Testis (tissue), 3 donors: ENCODE data around the gene OR5J2. TPM values are rescaled to one million over a fixed set of nuclear protein-coding genes. Genes with fewer than 3 reads are reported as not detected.
"Not testable (repeated sequence)": the region's sequence is repeated elsewhere in the genome, so short reads cannot be mapped to it uniquely, and the experiment has no call there.

Experiments used
- DNase-seq: peaks from one replicate; pipeline ENCODE4 v3.0.0-alpha.2; 2019
- H3K27ac ChIP-seq, 2 donors: fragments of 200-600 bp; sonication (generic); one replicate each; pipeline ENCODE4 v1.5.1; 2019
- H3K27me3 ChIP-seq: fragments of 200-600 bp; sonication (generic); one replicate; pipeline ENCODE4 v1.5.1; 2019
- H3K36me3 ChIP-seq: fragments of 200-600 bp; sonication (generic); one replicate; pipeline ENCODE4 v1.5.1; 2017; ENCODE audit warnings: low read depth; ENCODE audit errors: missing control alignments
- H3K4me1 ChIP-seq: fragments of 200-600 bp; sonication (generic); one replicate; pipeline ENCODE4 v1.5.1; 2019
- H3K4me3 ChIP-seq, 2 donors: fragments of 200-600 bp; sonication (generic); one replicate each; pipeline ENCODE4 v1.5.1; 2017 to 2019
- H3K9me3 ChIP-seq: fragments of 200-600 bp; sonication (generic); one replicate; pipeline ENCODE4 v1.5.1; 2017
- POLR2A ChIP-seq: fragments of 450-650 bp; IDR thresholded peaks from one replicate; pipeline ENCODE4 v1.6.1; 2017; ENCODE audit warnings: antibody characterized with exemption, mild to moderate bottlenecking, moderate library complexity
- WGBS, 2 donors: methylation state at CpG; one replicate each; pipeline ENCODE4 v1.1.5; 2018; 5-methylcytosine and 5-hydroxymethylcytosine counted together
- intact Hi-C: fragments of 100-400 bp; cut with DNase I; formaldehyde crosslinking; loops from one replicate; pipeline ENCODE4 v1.15.1; 2023; ENCODE audit warnings: low total_unique reads
- polyA plus RNA-seq: library from polyadenylated mRNA; stranded (reverse); fragments of 350-450 nt; fragmentation: Illumina TruSeq; extraction: RNeasy Lipid Tissue Mini Kit (QIAGEN cat#74804); gene quantifications from one replicate; pipeline ENCODE4 v1.2.3, GENCODE V29; 2014; ENCODE audit warnings: low read depth, low replicate concordance; ENCODE audit not compliant: insufficient read depth
- total RNA-seq, 2 donors: library from RNA; depleted of rRNA; stranded (reverse); fragments of >200 nt; gene quantifications; one replicate each; pipeline ENCODE4 v1.2.3, GENCODE V29; 2016
- TF ChIP-seq, protein P1 (sequence below), 3 experiments: fragments of 450-650 bp in 2 of 3; fragments of 200-600 bp in 1 of 3; sonication (generic) in 1 of 3; IDR thresholded peaks; one replicate each; pipeline ENCODE4 v1.5.1; 2016 to 2019; ENCODE audit warnings: antibody characterized with exemption in 3 of 3, mild to moderate bottlenecking in 2 of 3, moderate library complexity in 1 of 3

Gene OR5J2
- total and polyA plus RNA-seq, 3 donors from 2014 or later, result not detected

DNA sequence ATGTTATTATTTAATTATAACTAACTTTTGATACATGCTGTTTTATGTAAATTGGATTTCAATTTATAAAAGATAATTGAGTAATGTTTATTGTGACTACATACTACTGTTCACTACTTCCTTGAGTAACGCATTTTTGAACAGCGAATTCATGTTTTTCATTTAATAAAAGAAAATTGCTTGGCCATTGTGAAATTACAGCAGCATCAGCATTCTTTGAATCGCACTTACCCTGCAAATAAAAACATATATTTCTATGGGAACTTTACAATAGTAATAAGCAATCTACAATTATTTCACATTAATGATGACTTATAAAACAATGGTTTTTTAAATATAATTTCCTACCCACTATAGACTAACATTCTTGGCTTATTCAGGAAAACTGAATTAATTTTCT lies 20.3 kb downstream of the OR5J2 start:
- TF ChIP-seq, protein P1, sequence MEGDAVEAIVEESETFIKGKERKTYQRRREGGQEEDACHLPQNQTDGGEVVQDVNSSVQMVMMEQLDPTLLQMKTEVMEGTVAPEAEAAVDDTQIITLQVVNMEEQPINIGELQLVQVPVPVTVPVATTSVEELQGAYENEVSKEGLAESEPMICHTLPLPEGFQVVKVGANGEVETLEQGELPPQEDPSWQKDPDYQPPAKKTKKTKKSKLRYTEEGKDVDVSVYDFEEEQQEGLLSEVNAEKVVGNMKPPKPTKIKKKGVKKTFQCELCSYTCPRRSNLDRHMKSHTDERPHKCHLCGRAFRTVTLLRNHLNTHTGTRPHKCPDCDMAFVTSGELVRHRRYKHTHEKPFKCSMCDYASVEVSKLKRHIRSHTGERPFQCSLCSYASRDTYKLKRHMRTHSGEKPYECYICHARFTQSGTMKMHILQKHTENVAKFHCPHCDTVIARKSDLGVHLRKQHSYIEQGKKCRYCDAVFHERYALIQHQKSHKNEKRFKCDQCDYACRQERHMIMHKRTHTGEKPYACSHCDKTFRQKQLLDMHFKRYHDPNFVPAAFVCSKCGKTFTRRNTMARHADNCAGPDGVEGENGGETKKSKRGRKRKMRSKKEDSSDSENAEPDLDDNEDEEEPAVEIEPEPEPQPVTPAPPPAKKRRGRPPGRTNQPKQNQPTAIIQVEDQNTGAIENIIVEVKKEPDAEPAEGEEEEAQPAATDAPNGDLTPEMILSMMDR (IDR thresholded peaks at IDR 0.05), result no peak
- TF ChIP-seq POLR2A, result no peak
- intact Hi-C loops, result no loop called here
- Histone ChIP-seq H3K27me3 (no peaks in the 10 kb centered on the region), H3K4me3 (no peak overlapping the region), H3K27ac (no peak overlapping the region), H3K4me1 (no peaks in the 10 kb centered on the region), H3K9me3 (no peaks in the 10 kb centered on the region), H3K36me3 (no peaks in the 10 kb centered on the region)
- DNase-seq, result no peak
- WGBS, 2 donors, result 80 to 92% methylated on average over 3 of the region's 3 CpGs

DNA sequence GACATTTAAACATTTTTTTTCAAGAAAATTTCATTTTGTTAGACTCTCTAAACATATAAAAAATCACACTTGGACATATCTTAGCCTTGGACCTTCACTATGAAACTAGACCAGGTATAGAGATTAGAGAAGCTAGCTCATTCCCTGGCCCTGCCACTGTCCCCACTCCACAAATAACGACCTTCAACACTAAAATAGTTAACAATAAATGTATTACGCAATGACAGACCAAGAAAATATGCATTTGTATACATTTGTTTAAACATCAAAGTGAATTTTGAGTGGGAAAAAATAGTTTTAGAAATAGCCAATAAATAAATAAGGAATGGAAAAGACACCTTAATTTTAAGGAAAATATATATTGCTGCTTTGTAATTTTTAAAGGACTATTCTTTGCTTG lies 20.9 kb downstream of the OR5J2 start:
- Histone ChIP-seq H3K36me3 (no peaks in the 10 kb centered on the region), H3K4me1 (no peaks in the 10 kb centered on the region), H3K4me3 (no peak overlapping the region), H3K27me3 (no peaks in the 10 kb centered on the region), H3K27ac (no peak overlapping the region), H3K9me3 (no peaks in the 10 kb centered on the region)
- 62 to 77% methylated on average over 2 of the region's 2 CpGs for WGBS, 2 donors
- no peak for DNase-seq
- no peak for TF ChIP-seq POLR2A
- TF ChIP-seq, protein P1 (IDR thresholded peaks at IDR 0.05), result no peak
- intact Hi-C loops, result no loop called here

DNA sequence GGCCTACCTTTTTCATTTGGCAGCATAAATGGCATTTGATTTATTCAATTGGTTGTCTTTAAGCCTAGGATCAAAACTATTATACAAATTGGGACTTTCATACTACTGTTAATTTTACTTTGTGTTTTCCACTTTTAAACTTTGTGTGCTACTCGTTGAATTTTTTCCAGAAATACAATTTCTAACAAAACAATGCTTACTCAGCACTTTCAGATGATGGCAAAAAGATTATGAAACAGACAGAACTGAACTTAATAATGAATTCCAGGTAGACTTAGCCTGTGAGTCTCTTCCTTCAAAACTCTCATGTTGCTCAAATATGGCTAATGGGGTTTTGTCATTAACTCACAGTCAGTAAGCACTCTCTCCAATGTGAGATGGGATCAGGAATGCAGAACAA lies 31.4 kb downstream of the OR5J2 start:
- intact Hi-C loops, result no loop called here
- Histone ChIP-seq H3K4me3 (no peak overlapping the region), H3K4me1 (no peaks in the 10 kb centered on the region), H3K27ac (no peak overlapping the region), H3K27me3 (no peaks in the 10 kb centered on the region), H3K9me3 (no peaks in the 10 kb centered on the region), H3K36me3 (no peaks in the 10 kb centered on the region)
- WGBS, 2 donors, result 68 to 72% methylated on average over 1 of the region's 1 CpG
- DNase-seq, result no peak
- TF ChIP-seq POLR2A, result no peak
- TF ChIP-seq, protein P1 (IDR thresholded peaks at IDR 0.05), result no peak

DNA sequence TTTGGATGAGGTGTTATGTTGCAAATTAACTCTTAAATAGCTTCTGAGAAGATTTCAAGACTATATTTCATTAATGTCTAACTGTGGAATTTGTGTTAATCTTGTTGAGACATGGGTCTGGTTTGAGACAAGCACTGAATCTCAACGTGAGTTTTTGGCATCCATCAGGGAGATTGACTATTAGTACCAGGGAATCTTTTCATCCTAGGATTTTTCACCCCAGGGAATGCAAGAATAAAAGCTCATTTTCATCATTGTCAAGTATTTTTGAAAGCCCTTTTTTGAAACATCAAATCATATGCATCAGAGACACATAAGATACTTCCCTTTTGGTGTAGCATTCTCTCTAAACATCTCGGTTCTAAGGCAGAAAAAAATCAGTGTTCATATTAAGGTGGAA lies 38.1 kb downstream of the OR5J2 start:
- intact Hi-C loops, result no loop called here
- H3K27ac ChIP-seq, result no peak overlapping the region
- no peak for DNase-seq
- TF ChIP-seq, protein P1 (IDR thresholded peaks at IDR 0.05), result no peak
- TF ChIP-seq POLR2A, result no peak
- WGBS, 2 donors, result 72 to 74% methylated on average over 2 of the region's 2 CpGs
- no peaks in the 10 kb centered on the region for H3K27me3 ChIP-seq
- no peaks in the 10 kb centered on the region for H3K9me3 ChIP-seq
- no peak overlapping the region for H3K4me3 ChIP-seq
- no peaks in the 10 kb centered on the region for H3K36me3 ChIP-seq
- H3K4me1 ChIP-seq, result no peaks in the 10 kb centered on the region

DNA sequence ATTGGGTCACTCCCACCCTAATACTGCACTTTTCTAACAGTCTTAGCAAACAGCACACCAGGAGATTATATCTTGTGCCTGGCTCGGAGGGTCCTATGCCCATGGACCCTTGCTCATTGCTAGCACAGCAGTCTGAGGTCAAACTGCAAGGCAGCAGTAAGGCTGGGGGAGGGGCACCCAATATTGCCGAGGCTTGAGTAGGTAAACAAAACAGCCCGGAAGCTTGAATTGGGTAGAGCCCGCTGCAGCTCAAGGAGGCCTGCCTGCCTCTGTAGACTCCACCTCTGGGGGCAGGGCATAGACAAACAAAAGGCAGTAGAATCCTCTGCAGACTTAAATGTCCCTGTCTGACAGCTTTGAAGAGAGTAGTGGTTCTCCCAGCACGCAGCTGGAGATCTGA lies 43.3 kb downstream of the OR5J2 start:
- H3K4me1 ChIP-seq, H3K27me3 ChIP-seq, H3K36me3 ChIP-seq, DNase-seq, H3K9me3 ChIP-seq, H3K4me3 ChIP-seq, intact Hi-C loops, H3K27ac ChIP-seq: not testable (repeated sequence)
- 87 to 100% methylated on average over 3 to 5 of the region's 5 CpGs for WGBS, 2 donors

Other genes with a start within 250 kb of the OR5J2 start
- gene OR5I1, start 240.2 kb upstream of the OR5J2 start, total RNA-seq, result not detected
- gene OR5I1, start 240.2 kb upstream of the OR5J2 start, polyA plus RNA-seq, result not detected
- under 1 TPM in 1 of 2 donors, not detected in 1; 0.19 TPM for gene OR10AG1, start 206.7 kb upstream of the OR5J2 start, total RNA-seq
- gene OR10AG1, start 206.7 kb upstream of the OR5J2 start, polyA plus RNA-seq, result not detected
- not detected for gene OR5F1, start 182.0 kb upstream of the OR5J2 start, total RNA-seq
- gene OR5F1, start 182.0 kb upstream of the OR5J2 start, polyA plus RNA-seq, result not detected
- gene OR5AS1, start 149.0 kb upstream of the OR5J2 start, total RNA-seq, result under 1 TPM in 1 of 2 donors, not detected in 1; 0.16 TPM
- not detected for gene OR5AS1, start 149.0 kb upstream of the OR5J2 start, polyA plus RNA-seq
- gene OR8I2, start 83.3 kb upstream of the OR5J2 start, total RNA-seq, result not detected
- not detected for gene OR8I2, start 83.3 kb upstream of the OR5J2 start, polyA plus RNA-seq
- not detected for gene OR8H2, start 72.9 kb upstream of the OR5J2 start, total RNA-seq
- gene OR8H2, start 72.9 kb upstream of the OR5J2 start, polyA plus RNA-seq, result not detected
- not detected for gene OR8H3, start 54.2 kb upstream of the OR5J2 start, total RNA-seq
- not detected for gene OR8H3, start 54.2 kb upstream of the OR5J2 start, polyA plus RNA-seq
- gene OR8J3, start 36.4 kb upstream of the OR5J2 start, total RNA-seq, result not detected
- gene OR8J3, start 36.4 kb upstream of the OR5J2 start, polyA plus RNA-seq, result not detected
- gene OR8K5, start 16.3 kb upstream of the OR5J2 start, total RNA-seq, result under 1 TPM in 1 of 2 donors, not detected in 1; 0.87 TPM
- not detected for gene OR8K5, start 16.3 kb upstream of the OR5J2 start, polyA plus RNA-seq
- gene OR5T2, start 57.6 kb downstream of the OR5J2 start, total RNA-seq, result not detected
- not detected for gene OR5T2, start 57.6 kb downstream of the OR5J2 start, polyA plus RNA-seq
- gene OR5T3, start 75.6 kb downstream of the OR5J2 start, total RNA-seq, result not detected
- not detected for gene OR5T3, start 75.6 kb downstream of the OR5J2 start, polyA plus RNA-seq
- gene OR5T1, start 97.5 kb downstream of the OR5J2 start, total RNA-seq, result not detected
- gene OR5T1, start 97.5 kb downstream of the OR5J2 start, polyA plus RNA-seq, result not detected
- gene OR8H1, start 115.6 kb downstream of the OR5J2 start, total RNA-seq, result under 1 TPM in 1 of 2 donors, not detected in 1; 0.08 TPM
- not detected for gene OR8H1, start 115.6 kb downstream of the OR5J2 start, polyA plus RNA-seq
- not detected for gene OR8K3, start 138.5 kb downstream of the OR5J2 start, total RNA-seq
- not detected for gene OR8K3, start 138.5 kb downstream of the OR5J2 start, polyA plus RNA-seq
- not detected for gene OR8K1, start 169.4 kb downstream of the OR5J2 start, total RNA-seq
- not detected for gene OR8K1, start 169.4 kb downstream of the OR5J2 start, polyA plus RNA-seq
- gene OR8J1, start 177.7 kb downstream of the OR5J2 start, total RNA-seq, result not detected
- not detected for gene OR8J1, start 177.7 kb downstream of the OR5J2 start, polyA plus RNA-seq
- not detected for gene OR8U1, start 199.0 kb downstream of the OR5J2 start, total RNA-seq
- gene OR8U1, start 199.0 kb downstream of the OR5J2 start, polyA plus RNA-seq, result not detected
- not detected for gene OR5AL1, start 236.1 kb downstream of the OR5J2 start, total RNA-seq
- not detected for gene OR5AL1, start 236.1 kb downstream of the OR5J2 start, polyA plus RNA-seq